GM23248 (cell line): Measurements from ENCODE around the gene IFNGR1. TPM values are rescaled to one million over a fixed set of nuclear protein-coding genes. Genes with fewer than 3 reads are reported as not detected.
A peak's percentile ranks its signal among the peaks of the same experiment; 100 is the strongest.

Experiments
- DNase-seq: peaks from one replicate; pipeline ENCODE4 v3.0.0-alpha.2; 2015
- H2AFZ ChIP-seq: fragments of 200-600 bp; sonication (generic); 2 replicates; pipeline ENCODE4 v1.6.1; 2016; ENCODE audit warnings: antibody characterized with exemption
- H3F3A ChIP-seq: fragments of 200-600 bp; sonication (generic); 2 replicates; pipeline ENCODE4 v1.6.1; 2016; ENCODE audit warnings: mild to moderate bottlenecking, antibody characterized with exemption, mixed run types; ENCODE audit not compliant: insufficient read depth
- H3K27ac ChIP-seq: fragments of 200-600 bp; sonication (generic); 2 replicates; pipeline ENCODE4 v1.5.1; 2016; ENCODE audit warnings: mild to moderate bottlenecking
- H3K27me3 ChIP-seq: fragments of 200-600 bp; sonication (generic); replicated peaks from 2 replicates; pipeline ENCODE4 v1.6.1; 2016; ENCODE audit warnings: mild to moderate bottlenecking; ENCODE audit not compliant: insufficient read depth
- H3K36me3 ChIP-seq: fragments of 200-600 bp; sonication (generic); 2 replicates; pipeline ENCODE4 v1.6.1; 2016; ENCODE audit warnings: low read depth, mild to moderate bottlenecking
- H3K4me1 ChIP-seq: fragments of 200-600 bp; sonication (generic); 2 replicates; pipeline ENCODE4 v1.6.1; 2016; ENCODE audit warnings: mild to moderate bottlenecking; ENCODE audit not compliant: insufficient read depth
- H3K4me2 ChIP-seq: fragments of 200-600 bp; sonication (generic); one replicate; pipeline ENCODE4 v1.6.1; 2016; ENCODE audit warnings: mild to moderate bottlenecking; ENCODE audit not compliant: unreplicated experiment
- H3K4me3 ChIP-seq: fragments of 200-600 bp; sonication (generic); 2 replicates; pipeline ENCODE4 v1.5.1; 2016; ENCODE audit warnings: mild to moderate bottlenecking
- H3K79me2 ChIP-seq: fragments of 200-600 bp; sonication (generic); 2 replicates; pipeline ENCODE4 v1.6.1; 2016; ENCODE audit warnings: mild to moderate bottlenecking; ENCODE audit not compliant: insufficient read depth
- H3K9ac ChIP-seq: fragments of 200-600 bp; sonication (generic); 2 replicates; pipeline ENCODE4 v1.6.1; 2016; ENCODE audit warnings: mild to moderate bottlenecking
- H3K9me2 ChIP-seq: fragments of 200-600 bp; sonication (generic); 2 replicates; pipeline ENCODE4 v1.6.1; 2016; ENCODE audit warnings: mixed run types, mild to moderate bottlenecking, moderate library complexity; ENCODE audit not compliant: insufficient read depth
- H3K9me3 ChIP-seq: fragments of 200-600 bp; sonication (generic); one replicate; pipeline ENCODE4 v1.6.1; 2017; ENCODE audit warnings: low read depth
- H4K20me1 ChIP-seq: fragments of 200-600 bp; sonication (generic); 2 replicates; pipeline ENCODE4 v1.6.0; 2016; ENCODE audit not compliant: insufficient read depth
- EZH2 ChIP-seq: fragments of 200-600 bp; sonication (generic); IDR thresholded peaks from 2 replicates; pipeline ENCODE4 v1.6.1; 2018; ENCODE audit warnings: antibody characterized with exemption, mild to moderate bottlenecking; ENCODE audit not compliant: insufficient read depth, poor library complexity, severe bottlenecking
- EZH2phosphoT487 ChIP-seq: fragments of 200-600 bp; sonication (generic); IDR thresholded peaks from 2 replicates; pipeline ENCODE4 v1.6.1; 2018; ENCODE audit warnings: antibody characterized with exemption, moderate library complexity, mild to moderate bottlenecking, low read depth; ENCODE audit not compliant: insufficient read depth
- WGBS, 2 experiments: methylation state at CpG; one replicate each; pipeline ENCODE4 v1.1.6; 2015 to 2017; ENCODE audit warnings: low lambda C conversion rate in 2 of 2, low coverage in 1 of 2; ENCODE audit errors: missing lambda C conversion rate in 2 of 2; 5-methylcytosine and 5-hydroxymethylcytosine counted together
- in situ Hi-C: fragments of 300-500 bp; cut with MboI; formaldehyde crosslinking; loops from 2 replicates; pipeline ENCODE4 v1.15.0; 2020
- polyA plus RNA-seq: library from polyadenylated mRNA; unstranded; fragments of >200 nt; fragmentation: Nextera tagmentation; extraction: Ambion mirVana; gene quantifications from 2 replicates; pipeline ENCODE4 v1.2.1, GENCODE V29; 2016
- total RNA-seq: library from RNA; depleted of rRNA; stranded (reverse); fragments of >200 nt; shearing (Covaris generic); gene quantifications from 2 replicates; pipeline ENCODE4 v1.2.3, GENCODE V29; 2014

The IFNGR1 gene
- total and polyA plus RNA-seq, 2 experiments from 2014 or later, result 58.8 to 61.6 TPM

- no peak overlapping the region for H3K4me2 ChIP-seq
- peaks cover 23% of the 10 kb centered on the region for H3F3A ChIP-seq
- in situ Hi-C loops, result no loop called here
- 0 to 6% methylated on average over 1 of the region's 1 CpG for WGBS, 2 experiments
- no peaks in the 10 kb centered on the region for H3K9me3 ChIP-seq
- H3K27me3 ChIP-seq, result no peaks in the 10 kb centered on the region
- peak overlapping the region; percentile 43 for H3K27ac ChIP-seq
- H3K79me2 ChIP-seq, result no peaks in the 10 kb centered on the region
- no peaks in the 10 kb centered on the region for H3K36me3 ChIP-seq
- H3K4me3 ChIP-seq, result no peak overlapping the region
- DNase-seq, result peak; percentile 91
- peaks cover 21% of the 10 kb centered on the region for H3K4me1 ChIP-seq
- H3K9ac ChIP-seq, result no peak overlapping the region
- H2AFZ ChIP-seq, result no peak overlapping the region
- no peaks in the 10 kb centered on the region for H3K9me2 ChIP-seq
- no peaks in the 10 kb centered on the region for H4K20me1 ChIP-seq
- TF ChIP-seq EZH2 (no peak), EZH2phosphoT487 (no peak)
Observed at GRCh38 chr6:137240168-137240567, 21.0 kb upstream of the IFNGR1 start.

DNA sequence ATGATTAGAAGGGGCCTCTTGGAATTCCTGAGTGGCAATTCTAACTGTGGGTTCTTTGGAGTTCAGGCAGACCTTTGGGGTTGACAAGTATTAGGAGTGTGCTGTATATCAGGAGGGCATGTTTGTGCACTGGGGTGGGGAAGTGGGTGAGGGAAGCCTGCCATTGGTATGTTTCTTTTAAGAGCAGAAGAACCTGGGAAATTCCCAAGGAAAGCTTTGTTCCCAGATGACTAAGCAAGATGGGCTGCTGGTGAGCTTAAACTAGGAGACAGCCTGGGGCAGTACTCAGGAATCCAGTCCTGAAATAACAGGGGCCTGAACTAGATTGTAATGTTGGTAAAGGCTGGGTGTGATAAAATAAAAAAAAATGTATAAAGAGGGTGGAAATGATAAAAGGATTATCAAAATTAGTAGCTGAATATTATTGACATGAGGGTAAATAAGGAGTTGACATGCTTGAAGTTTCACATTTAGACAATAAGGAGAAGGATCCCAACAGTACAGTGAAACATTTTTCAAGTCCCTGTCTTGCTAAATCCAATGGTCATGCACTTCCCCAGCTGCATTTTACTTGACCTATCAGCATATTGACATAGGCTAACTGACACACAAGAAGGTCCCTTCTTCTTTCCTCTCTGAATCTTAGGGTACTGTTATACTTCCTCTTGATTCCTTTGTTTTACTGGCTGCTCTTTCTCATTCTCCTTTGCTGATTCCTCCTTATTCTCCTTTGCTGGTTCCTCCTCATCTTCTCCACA, 18.4 kb upstream of the IFNGR1 start:
- TF ChIP-seq EZH2, result no peak
- no peak for TF ChIP-seq EZH2phosphoT487
- in situ Hi-C loops, result no loop called here
- peak; percentile 73 for DNase-seq
- H3K36me3 ChIP-seq, result no peaks in the 10 kb centered on the region
- peaks cover 35% of the 10 kb centered on the region for H3F3A ChIP-seq
- H4K20me1 ChIP-seq, result no peaks in the 10 kb centered on the region
- no peaks in the 10 kb centered on the region for H3K79me2 ChIP-seq
- peaks cover 38% of the 10 kb centered on the region for H3K4me1 ChIP-seq
- no peaks in the 10 kb centered on the region for H3K9me3 ChIP-seq
- H3K4me2 ChIP-seq, result no peak overlapping the region
- no peak overlapping the region for H2AFZ ChIP-seq
- no peaks in the 10 kb centered on the region for H3K9me2 ChIP-seq
- H3K27me3 ChIP-seq, result no peaks in the 10 kb centered on the region
- no peak overlapping the region for H3K4me3 ChIP-seq
- H3K9ac ChIP-seq, result no peak overlapping the region
- 0 out of 2 replicates have a peak overlapping the region, but pooled peaks have one; percentile 18 for H3K27ac ChIP-seq

DNA sequence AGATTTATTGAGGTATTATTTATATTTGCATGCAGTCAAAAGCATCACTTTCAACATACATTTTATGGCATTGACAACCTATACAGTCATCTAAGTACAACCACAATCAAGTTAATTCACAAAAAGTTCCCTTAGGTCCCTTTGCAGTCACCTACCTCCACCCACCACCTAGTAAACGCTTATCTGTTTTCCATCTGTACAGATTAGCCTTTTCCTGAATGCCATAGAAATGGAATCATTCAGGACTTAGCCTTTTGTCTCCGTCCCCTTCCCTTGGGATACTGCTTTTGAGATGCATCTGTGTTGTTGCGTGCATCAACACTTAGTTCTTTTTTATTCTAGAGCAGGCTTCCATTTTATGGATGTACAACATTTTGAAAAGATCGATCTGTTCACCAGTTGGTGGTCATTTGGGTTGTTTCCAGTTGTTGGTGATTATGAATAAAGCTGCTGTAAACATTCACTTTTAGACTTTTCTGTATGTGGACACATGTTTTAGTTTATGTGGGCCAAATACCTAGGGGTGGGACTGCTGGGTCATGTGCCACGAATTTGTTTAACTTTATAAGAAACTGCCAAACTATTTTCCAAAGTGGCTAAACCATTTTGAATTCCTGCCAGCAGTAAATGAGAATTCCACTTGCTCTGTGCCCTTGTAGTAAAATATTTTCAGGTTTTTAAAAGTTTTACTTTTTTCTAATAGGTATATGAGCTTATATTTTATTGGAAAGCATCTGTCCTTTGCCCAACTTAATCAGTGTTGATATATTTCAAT, 17.6 kb upstream of the IFNGR1 start:
- H3K4me3 ChIP-seq, result no peak overlapping the region
- no peaks in the 10 kb centered on the region for H3K9me3 ChIP-seq
- H3K9me2 ChIP-seq, result no peaks in the 10 kb centered on the region
- no peak overlapping the region for H3K4me2 ChIP-seq
- H3K4me1 ChIP-seq, result peaks cover 32% of the 10 kb centered on the region
- no peaks in the 10 kb centered on the region for H3K79me2 ChIP-seq
- H2AFZ ChIP-seq, result no peak overlapping the region
- 58 to 61% methylated on average over 5 of the region's 5 CpGs for WGBS, 2 experiments
- no peak overlapping the region for H3K9ac ChIP-seq
- DNase-seq, result no peak
- 0 out of 2 replicates have a peak overlapping the region, but pooled peaks have one; percentile 18 for H3K27ac ChIP-seq
- no peaks in the 10 kb centered on the region for H3K36me3 ChIP-seq
- TF ChIP-seq EZH2phosphoT487 (no peak), EZH2 (no peak)
- in situ Hi-C loops, result no loop called here
- H3F3A ChIP-seq, result peaks cover 30% of the 10 kb centered on the region
- H3K27me3 ChIP-seq, result no peaks in the 10 kb centered on the region
- no peaks in the 10 kb centered on the region for H4K20me1 ChIP-seq

DNA sequence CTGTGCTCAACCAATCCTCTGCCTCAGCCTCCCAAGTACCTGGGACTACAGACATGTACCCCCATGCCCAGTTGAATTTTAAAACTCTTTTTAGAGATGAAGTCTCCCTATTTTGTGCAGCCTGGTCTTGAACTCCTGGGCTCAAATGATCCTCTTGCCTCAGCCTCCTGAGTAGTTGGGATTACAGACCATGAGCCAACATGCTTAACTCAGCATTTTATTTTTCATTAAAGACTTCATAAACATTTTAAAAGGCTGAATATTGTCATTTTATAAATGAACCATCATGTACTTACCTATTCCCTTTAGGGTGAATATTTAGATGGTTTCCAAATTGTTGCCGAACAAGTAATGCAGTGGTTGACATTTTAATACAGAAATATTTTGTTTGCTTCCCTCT, 16.5 kb upstream of the IFNGR1 start:
- Histone ChIP-seq H3K4me3 (no peak overlapping the region), H3K27me3 (no peaks in the 10 kb centered on the region), H3K4me1 (peaks cover 27% of the 10 kb centered on the region), H3F3A (peaks cover 19% of the 10 kb centered on the region), H3K9ac (no peak overlapping the region), H3K27ac (no peak overlapping the region), H2AFZ (no peak overlapping the region), H3K79me2 (no peaks in the 10 kb centered on the region), H3K36me3 (no peaks in the 10 kb centered on the region), H3K4me2 (no peak overlapping the region), H3K9me3 (no peaks in the 10 kb centered on the region), H4K20me1 (no peaks in the 10 kb centered on the region), H3K9me2 (no peaks in the 10 kb centered on the region)
- 85 to 91% methylated on average over 1 of the region's 1 CpG for WGBS, 2 experiments
- in situ Hi-C loops, result no loop called here
- DNase-seq, result no peak
- no peak for TF ChIP-seq EZH2
- TF ChIP-seq EZH2phosphoT487, result no peak
